Sciatic nerve (tissue), 2 donors: ENCODE data around the gene RNF224. TPM values are rescaled to one million over a fixed set of nuclear protein-coding genes. Genes with fewer than 3 reads are reported as not detected.

Source experiments
- ATAC-seq: fragments of 200-7000 bp; cut with Tn5 transposase; one replicate; pipeline ENCODE4 v1.9.1; 2020; ENCODE audit warnings: mild to moderate bottlenecking, moderate library complexity
- DNase-seq: peaks from one replicate; pipeline ENCODE4 v3.0.0-alpha.2; 2020; ENCODE audit warnings: low spot score
- intact Hi-C: fragments of 100-400 bp; cut with DNase I; formaldehyde crosslinking; loops from one replicate; pipeline ENCODE4 v1.14.2; 2022
- total RNA-seq: library from RNA; stranded (reverse); fragmentation: NEBNext Ultra II Directional; extraction: Animal tissue kit (Norgen Biotek cat#: 25700); gene quantifications from one replicate; pipeline ENCODE4 v1.2.1, GENCODE V29; 2021
- donor health status: DM: no; HTN: no; CAD: no.
- donor health status: DM: no; HTN: no; CAD: no.

The RNF224 gene
- total RNA-seq, 1 donor from 2014 or later, result not detected

GRCh38 chr9:137244486-137245449, 17.5 kb downstream of the RNF224 start:
- ATAC-seq, result no peak
- no peak for DNase-seq
- intact Hi-C loops, result no loop called here

- intact Hi-C loops, result no loop called here
- no peak for ATAC-seq
These were observed 18.4 kb downstream of the RNF224 start for GRCh38 chr9:137245450-137246421.

GRCh38 chr9:137247135-137247915, 20.0 kb downstream of the RNF224 start:
- intact Hi-C loops, result no loop called here
- ATAC-seq (no peak), DNase-seq (no peak)

More at GRCh38 chr9:137245450-137246421, 18.4 kb downstream of the RNF224 start:
- DNase-seq, result no peak

- ATAC-seq (no peak), DNase-seq (no peak)
- intact Hi-C loops, result no loop called here
These were observed 20.5 kb downstream of the RNF224 start for GRCh38 chr9:137247916-137248175.

- intact Hi-C loops, result no loop called here
- no peak for DNase-seq
- ATAC-seq, result no peak
These were observed 23.3 kb downstream of the RNF224 start for GRCh38 chr9:137250329-137251193.

- no peak for ATAC-seq
- intact Hi-C loops, result no loop called here
- no peak for DNase-seq
These were observed 23.8 kb downstream of the RNF224 start, which contains the start of gene STPG3 for GRCh38 chr9:137251194-137251461. TSS of gene STPG3 (plus strand) at chr9:137251286. CDS start at chr9:137251287, 1 bp downstream.

- intact Hi-C loops, result no loop called here
- no peak for DNase-seq
- no peak for ATAC-seq
These were observed 24.4 kb downstream of the RNF224 start for GRCh38 chr9:137251490-137252268.

- intact Hi-C loops, result no loop called here
- no peak for ATAC-seq
- DNase-seq, result no peak
These were observed 25.5 kb downstream of the RNF224 start for GRCh38 chr9:137252555-137253506.

GRCh38 chr9:137253717-137254623, 26.7 kb downstream of the RNF224 start:
- ATAC-seq (peak; percentile 1), DNase-seq (no peak)
- intact Hi-C loops, result no loop called here

GRCh38 chr9:137254624-137255447, 27.5 kb downstream of the RNF224 start, which contains the start of gene NELFB:
TSS of gene NELFB (plus strand) at chr9:137255327.
- peak; percentile 89 for ATAC-seq
- peak; percentile 96 for DNase-seq
- intact Hi-C loops, result no loop called here

- intact Hi-C loops, result no loop called here
- DNase-seq (no peak), ATAC-seq (peak; percentile 3)
These were observed 28.3 kb downstream of the RNF224 start for GRCh38 chr9:137255448-137256114.

GRCh38 chr9:137256362-137256761, 29.1 kb downstream of the RNF224 start:
- intact Hi-C loops, result no loop called here
- no peak for ATAC-seq
- DNase-seq, result no peak

GRCh38 chr9:137256856-137257255, 29.6 kb downstream of the RNF224 start:
- intact Hi-C loops, result no loop called here
- no peak for ATAC-seq
- DNase-seq, result no peak
